RPMI8226 (cell line): Measurements from ENCODE around the gene EPHB1.
A peak's percentile ranks its signal among the peaks of the same experiment; 100 is the strongest.

ENCODE experiments used
- DNase-seq: peaks from one replicate; pipeline ENCODE4 v3.0.0-alpha.2; 2015

EPHB1 gene

GRCh38 chr3:134794950-134795745 lies at the start of gene EPHB1:
Gene EPHB1 (plus strand): TSS chr3:134795260.
- DNase-seq = peak; percentile 78

DNA sequence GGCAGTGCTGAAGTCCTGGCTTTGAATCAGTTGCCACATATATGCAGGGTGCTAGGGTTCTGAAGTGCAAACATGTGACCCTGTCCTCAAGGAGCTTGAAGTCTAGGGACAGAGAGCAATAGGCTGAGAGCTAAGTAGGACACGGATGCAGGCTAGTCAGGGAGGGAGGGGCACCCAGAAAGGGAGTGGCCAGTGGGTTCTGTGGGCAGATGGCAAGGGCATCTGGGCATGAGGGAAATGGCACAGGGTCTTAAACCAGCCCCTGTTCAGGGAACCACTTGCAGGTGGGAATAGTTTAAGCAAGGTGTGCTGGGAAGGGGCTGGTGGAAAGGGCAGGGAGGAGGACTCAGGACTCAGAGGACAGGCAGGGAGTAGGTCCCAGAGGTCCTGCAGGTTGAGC lies 46.4 kb upstream of the EPHB1 start:
- no peak for DNase-seq

DNA sequence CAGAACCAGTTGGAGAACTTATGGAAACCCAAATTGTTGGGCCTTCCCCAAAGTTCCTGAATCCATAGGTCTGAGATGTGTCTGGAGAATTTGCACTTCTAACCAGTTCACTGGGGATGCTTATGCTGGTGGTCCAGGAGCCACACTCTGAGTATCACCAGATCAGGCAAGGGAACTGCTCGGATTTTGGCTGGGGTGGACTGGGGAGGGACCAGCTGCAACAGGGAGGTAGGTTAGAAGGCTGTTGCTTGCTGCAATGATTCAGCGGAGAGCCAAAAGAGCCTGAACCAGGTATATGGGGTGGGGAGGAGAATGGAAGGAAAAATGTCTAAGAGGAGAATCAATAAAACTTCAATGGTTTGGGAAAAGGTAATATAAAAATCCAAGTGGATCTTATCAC lies 45.9 kb upstream of the EPHB1 start:
- DNase-seq = no peak

DNA sequence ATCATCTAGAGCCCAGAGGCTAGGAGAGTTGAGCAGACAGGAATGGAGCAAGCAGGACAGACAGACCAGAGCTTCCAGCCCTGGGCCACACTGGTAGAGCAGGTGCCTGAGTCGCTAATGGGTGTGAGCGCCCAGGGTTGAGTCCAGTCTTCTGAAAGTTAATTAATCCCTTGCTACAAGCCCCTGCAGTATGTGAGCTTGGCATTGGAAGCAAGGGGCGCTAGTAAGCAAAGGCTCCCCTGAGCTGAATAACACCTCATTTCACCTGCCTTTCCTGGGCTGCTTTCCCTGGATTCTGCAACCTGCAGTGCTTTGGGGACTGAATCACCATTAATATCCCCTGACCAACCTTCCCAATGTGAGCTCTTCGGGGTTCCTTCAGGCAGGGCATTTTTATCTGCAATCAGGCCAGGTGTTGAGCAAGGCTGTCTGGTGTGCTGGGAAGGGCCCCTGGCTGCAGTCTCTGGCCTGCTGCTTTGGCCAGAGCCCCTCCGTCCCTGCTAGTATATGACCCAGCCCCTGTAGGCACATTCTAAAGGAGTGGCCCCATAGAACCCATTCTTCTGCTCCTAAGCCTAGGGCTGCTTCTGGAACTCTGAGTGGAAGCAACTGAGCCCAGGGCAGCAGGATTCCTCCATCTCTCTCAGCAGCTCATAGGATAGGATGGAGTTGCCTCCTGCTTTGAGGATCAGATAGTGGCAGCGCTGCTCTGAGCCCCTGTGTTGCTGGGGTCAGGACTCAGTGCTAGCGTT lies 45.1 kb upstream of the EPHB1 start:
- no peak for DNase-seq

GRCh38 chr3:134751831-134752230 lies 43.2 kb upstream of the EPHB1 start:
- DNase-seq = no peak

- no peak for DNase-seq
Measured at GRCh38 chr3:134752761-134753461, 42.1 kb upstream of the EPHB1 start.

DNA sequence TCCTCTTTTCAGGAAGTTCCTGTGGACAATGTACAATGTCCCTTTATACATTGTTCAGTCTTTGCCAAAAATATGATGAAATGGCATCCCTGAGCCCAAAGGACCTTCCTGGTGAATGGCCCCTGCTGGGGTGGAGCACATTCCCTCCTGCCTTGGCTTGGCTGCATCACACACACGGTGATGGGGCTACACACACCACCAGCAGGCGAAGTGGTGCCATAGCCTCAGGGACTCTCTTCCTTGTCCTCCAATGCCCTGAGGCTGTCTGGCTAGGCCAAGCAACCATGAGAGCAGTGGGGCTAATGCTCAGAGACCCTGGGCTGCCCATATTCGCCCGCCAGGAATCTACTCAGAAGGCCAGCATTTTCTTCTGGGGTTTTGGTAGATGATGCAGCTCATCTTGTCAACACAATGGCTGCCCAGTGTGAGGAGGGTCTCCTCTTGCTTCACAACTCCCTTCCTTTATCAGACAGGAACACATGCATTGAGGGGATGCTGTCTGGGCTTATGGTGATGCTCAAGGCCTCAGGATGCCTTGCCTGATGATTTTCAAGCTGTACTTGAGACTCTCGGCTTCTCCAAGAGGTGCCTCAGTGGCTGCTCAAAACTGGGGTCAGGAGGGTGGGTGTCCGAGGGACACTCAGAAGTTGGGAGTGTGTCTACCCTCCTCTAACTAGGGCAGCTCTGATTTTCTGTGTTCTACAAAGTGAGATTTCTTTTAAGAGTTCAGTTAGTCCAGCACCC lies 40.9 kb upstream of the EPHB1 start:
- DNase-seq = no peak

DNA sequence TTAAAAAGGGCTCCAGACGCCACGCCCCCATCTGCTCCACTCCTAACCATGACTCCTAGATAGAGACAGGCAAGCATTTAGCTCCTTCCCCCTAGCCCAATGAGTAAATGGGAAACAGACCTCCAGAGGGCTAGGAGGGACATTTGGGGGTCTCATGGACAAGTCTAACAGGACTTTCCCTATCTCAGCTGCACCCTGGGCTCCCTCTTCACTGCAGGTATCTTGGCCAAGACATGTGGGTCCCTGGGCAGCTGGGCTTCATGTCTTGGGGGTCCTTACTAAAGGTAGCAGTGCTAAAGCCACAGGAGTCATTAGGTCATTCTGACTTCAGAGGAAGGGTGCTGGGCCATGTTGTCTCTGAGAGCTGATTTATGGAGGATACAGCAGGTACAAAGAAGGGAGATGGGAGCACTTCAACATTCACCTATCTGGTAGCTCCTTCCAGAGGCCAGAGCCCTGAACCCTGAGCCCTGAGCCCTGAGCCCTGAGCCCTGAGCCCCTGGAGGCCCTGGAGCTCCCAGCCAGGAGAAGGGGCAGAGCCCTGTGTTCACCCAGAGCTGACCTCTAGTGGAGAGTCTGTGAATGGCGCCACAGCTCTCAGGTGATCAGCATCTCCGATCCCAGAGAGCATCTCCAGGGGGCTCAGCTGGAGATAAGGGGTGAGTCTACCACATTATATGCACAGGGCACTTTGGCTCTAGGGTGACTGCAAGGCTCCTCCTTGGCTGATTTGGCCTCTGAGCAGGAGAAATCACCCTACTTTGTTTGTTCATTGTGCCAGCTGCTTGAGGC lies 40.1 kb upstream of the EPHB1 start:
- DNase-seq = peak; percentile 46

GRCh38 chr3:134755821-134756220 lies 39.2 kb upstream of the EPHB1 start:
- DNase-seq = no peak

DNA sequence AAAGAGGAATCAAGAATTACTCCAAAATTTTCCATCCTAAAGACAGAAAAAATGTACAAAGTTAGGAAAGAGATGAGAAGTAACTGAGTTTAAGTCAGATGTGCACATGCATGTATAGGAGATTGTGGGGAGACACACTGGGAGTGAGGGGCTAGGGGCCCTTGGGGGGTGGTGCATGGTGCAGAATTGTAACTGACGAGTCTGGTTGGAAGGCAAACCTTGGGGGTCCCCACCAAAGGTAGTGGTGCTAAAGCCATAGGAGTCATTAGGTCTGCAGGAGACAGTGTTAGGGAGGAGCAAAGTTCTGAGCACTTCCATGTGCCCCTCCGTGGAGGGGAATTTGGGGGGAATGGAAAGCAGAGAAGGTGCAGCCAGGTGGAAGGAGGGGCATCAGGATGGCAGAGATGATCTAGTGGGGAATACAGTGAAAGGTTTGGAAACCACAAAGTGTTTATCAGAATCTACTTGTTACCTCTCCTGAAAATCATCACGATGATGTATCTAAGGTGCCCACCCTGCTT lies 37.5 kb upstream of the EPHB1 start:
- DNase-seq = no peak

GRCh38 chr3:134761213-134761612 lies 33.8 kb upstream of the EPHB1 start:
- DNase-seq = no peak

GRCh38 chr3:134762016-134762415 lies 33.0 kb upstream of the EPHB1 start:
- DNase-seq = no peak

- DNase-seq = no peak
Measured at GRCh38 chr3:134765468-134765867, 29.6 kb upstream of the EPHB1 start.

GRCh38 chr3:134766290-134766689 lies 28.8 kb upstream of the EPHB1 start:
- DNase-seq = no peak

DNA sequence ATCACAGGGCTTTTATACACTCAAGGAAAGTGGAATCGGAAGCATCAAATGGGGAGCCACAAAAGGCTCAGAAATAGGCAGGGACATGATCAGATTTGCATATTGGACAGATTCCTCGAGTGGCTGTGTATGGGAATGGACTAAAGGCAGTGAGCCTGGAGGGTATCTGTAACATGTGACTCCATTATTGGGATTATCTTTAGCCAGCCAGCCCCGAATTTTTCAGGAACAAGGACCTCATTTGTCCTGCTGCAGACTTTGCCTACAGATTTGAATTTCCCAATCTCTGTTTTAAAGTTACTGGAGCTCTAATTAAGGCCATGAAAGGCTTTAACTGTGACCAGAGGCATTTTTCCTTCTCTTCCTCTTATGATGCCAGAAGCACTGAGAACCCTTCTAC lies 26.9 kb upstream of the EPHB1 start:
- DNase-seq = no peak

DNA sequence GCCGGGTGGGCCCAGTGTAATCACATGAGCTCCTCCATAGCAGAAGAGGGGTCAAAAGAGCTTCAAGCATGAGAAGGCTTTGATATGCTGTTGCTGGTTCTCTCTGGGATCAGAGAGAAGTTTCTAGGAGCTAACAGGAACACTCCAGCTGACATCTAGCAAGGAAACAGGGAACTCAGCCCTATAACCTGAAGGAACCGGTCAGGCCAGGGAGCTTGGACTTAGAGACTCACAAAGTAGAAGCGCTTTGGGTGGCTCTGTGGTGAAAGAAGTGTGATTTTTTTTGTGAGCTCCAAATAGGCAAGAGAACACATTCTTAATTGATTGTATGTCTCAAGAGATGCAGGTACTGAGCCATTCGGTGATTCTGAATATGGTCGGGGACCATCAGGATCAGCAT lies 26.2 kb upstream of the EPHB1 start:
- no peak for DNase-seq

GRCh38 chr3:134769287-134769868 lies 25.7 kb upstream of the EPHB1 start:
- DNase-seq = no peak

- no peak for DNase-seq
Measured at GRCh38 chr3:134772011-134772410, 23.0 kb upstream of the EPHB1 start.

- DNase-seq = no peak
Measured at GRCh38 chr3:134772591-134772990, 22.5 kb upstream of the EPHB1 start.

- no peak for DNase-seq
Measured at GRCh38 chr3:134775831-134776230, 19.2 kb upstream of the EPHB1 start.

DNA sequence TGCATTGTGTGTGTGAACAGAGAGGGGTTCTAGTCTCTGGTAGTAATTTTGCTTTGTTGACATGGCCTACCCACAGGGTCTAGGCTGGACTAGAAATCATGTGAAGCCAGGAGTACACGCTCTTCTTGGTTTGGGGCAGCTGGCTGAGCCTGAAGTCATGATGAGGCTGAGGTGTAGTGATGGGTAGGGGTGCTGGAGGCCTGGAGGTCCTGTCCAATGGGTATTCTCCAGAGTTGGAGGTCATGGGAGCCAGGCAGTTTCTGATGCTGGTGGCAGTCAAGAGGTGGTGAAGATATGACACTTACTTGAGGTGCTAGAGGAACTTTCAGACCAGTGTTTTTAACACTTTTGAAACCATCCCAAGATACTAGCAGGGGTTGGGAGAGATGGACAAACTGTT lies 18.5 kb upstream of the EPHB1 start:
- no peak for DNase-seq

- no peak for DNase-seq
Measured at GRCh38 chr3:134777341-134777740, 17.7 kb upstream of the EPHB1 start.
